Measurements from ENCODE around the gene QPRT.
A peak's percentile ranks its signal among the peaks of the same experiment; 100 is the strongest.
"Not testable (repeated sequence)": the region's sequence is repeated elsewhere in the genome, so short reads cannot be mapped to it uniquely, and the experiment has no call there.

Gene QPRT

GRCh38 chr16:29663807-29664090 lies 15.2 kb upstream of the QPRT start:
- no peak for TF ChIP-seq TAF1 (IDR thresholded peaks at IDR 0.05; ENCODE audit: borderline replicate concordance, low read depth, low read length)
- TF ChIP-seq POLR2AphosphoS5 (IDR thresholded peaks at IDR 0.05; ENCODE audit: low read depth, low read length) = no peak
- TF ChIP-seq POLR2A (IDR thresholded peaks at IDR 0.05; ENCODE audit: low read depth, low read length) = no peak
- FAIRE-seq (peak; percentile 38), DNase-seq (ENCODE audit: insufficient read length) (no peak)

- no peak for TF ChIP-seq TAF1 (IDR thresholded peaks at IDR 0.05; ENCODE audit: borderline replicate concordance, low read depth, low read length)
- TF ChIP-seq POLR2AphosphoS5 (IDR thresholded peaks at IDR 0.05; ENCODE audit: low read depth, low read length) = no peak
- TF ChIP-seq POLR2A (IDR thresholded peaks at IDR 0.05; ENCODE audit: low read depth, low read length) = no peak
- FAIRE-seq (no peak), DNase-seq (ENCODE audit: insufficient read length) (no peak)
Measured at GRCh38 chr16:29664091-29664921, 14.7 kb upstream of the QPRT start.

- DNase-seq (ENCODE audit: insufficient read length) (no peak), FAIRE-seq (no peak)
- no peak for TF ChIP-seq TAF1 (IDR thresholded peaks at IDR 0.05; ENCODE audit: borderline replicate concordance, low read depth, low read length)
- no peak for TF ChIP-seq POLR2A (IDR thresholded peaks at IDR 0.05; ENCODE audit: low read depth, low read length)
- TF ChIP-seq POLR2AphosphoS5 (IDR thresholded peaks at IDR 0.05; ENCODE audit: low read depth, low read length) = no peak
Measured at GRCh38 chr16:29665294-29666077, 13.5 kb upstream of the QPRT start.

- not testable (repeated sequence) for DNase-seq (ENCODE audit: insufficient read length); FAIRE-seq
Measured at GRCh38 chr16:29667322-29667610, 11.7 kb upstream of the QPRT start.

GRCh38 chr16:29667755-29668154 lies 11.2 kb upstream of the QPRT start:
- FAIRE-seq = peak; percentile 48

GRCh38 chr16:29668267-29668666 lies 10.7 kb upstream of the QPRT start:
- TF ChIP-seq POLR2AphosphoS5 (IDR thresholded peaks at IDR 0.05; ENCODE audit: low read depth, low read length) = no peak
- no peak for TF ChIP-seq TAF1 (IDR thresholded peaks at IDR 0.05; ENCODE audit: borderline replicate concordance, low read depth, low read length)
- no peak for TF ChIP-seq POLR2A (IDR thresholded peaks at IDR 0.05; ENCODE audit: low read depth, low read length)
- FAIRE-seq (no peak), DNase-seq (ENCODE audit: insufficient read length) (no peak)

More at GRCh38 chr16:29667755-29668154, 11.2 kb upstream of the QPRT start:
- no peak for DNase-seq (ENCODE audit: insufficient read length)
- TF ChIP-seq TAF1 (IDR thresholded peaks at IDR 0.05; ENCODE audit: borderline replicate concordance, low read depth, low read length) = no peak
- peak; percentile 26; the same call in 1 of the 2 replicates for TF ChIP-seq POLR2A (IDR thresholded peaks at IDR 0.05; ENCODE audit: low read depth, low read length)
- peak; percentile 78 for TF ChIP-seq POLR2AphosphoS5 (IDR thresholded peaks at IDR 0.05; ENCODE audit: low read depth, low read length)

- no peak for FAIRE-seq
- no peak for TF ChIP-seq TAF1 (IDR thresholded peaks at IDR 0.05; ENCODE audit: borderline replicate concordance, low read depth, low read length)
- TF ChIP-seq POLR2A (IDR thresholded peaks at IDR 0.05; ENCODE audit: low read depth, low read length) = no peak
- TF ChIP-seq POLR2AphosphoS5 (IDR thresholded peaks at IDR 0.05; ENCODE audit: low read depth, low read length) = no peak
- DNase-seq (ENCODE audit: insufficient read length) = no peak
Measured at GRCh38 chr16:29673501-29673900, 5.5 kb upstream of the QPRT start.

GRCh38 chr16:29674188-29674587 lies 4.8 kb upstream of the QPRT start:
- DNase-seq (ENCODE audit: insufficient read length) (no peak), FAIRE-seq (no peak)
- TF ChIP-seq TAF1 (IDR thresholded peaks at IDR 0.05; ENCODE audit: borderline replicate concordance, low read depth, low read length) (no peak), POLR2AphosphoS5 (IDR thresholded peaks at IDR 0.05; ENCODE audit: low read depth, low read length) (no peak), POLR2A (IDR thresholded peaks at IDR 0.05; ENCODE audit: low read depth, low read length) (no peak)

GRCh38 chr16:29675811-29676643 lies 3.0 kb upstream of the QPRT start:
- FAIRE-seq (no peak), DNase-seq (ENCODE audit: insufficient read length) (no peak)
- no peak for TF ChIP-seq POLR2A (IDR thresholded peaks at IDR 0.05; ENCODE audit: low read depth, low read length)
- TF ChIP-seq TAF1 (IDR thresholded peaks at IDR 0.05; ENCODE audit: borderline replicate concordance, low read depth, low read length) = no peak
- no peak for TF ChIP-seq POLR2AphosphoS5 (IDR thresholded peaks at IDR 0.05; ENCODE audit: low read depth, low read length)

GRCh38 chr16:29676989-29677785 lies 1.8 kb upstream of the QPRT start:
- TF ChIP-seq TAF1 (IDR thresholded peaks at IDR 0.05; ENCODE audit: borderline replicate concordance, low read depth, low read length) (no peak), POLR2A (IDR thresholded peaks at IDR 0.05; ENCODE audit: low read depth, low read length) (no peak), POLR2AphosphoS5 (IDR thresholded peaks at IDR 0.05; ENCODE audit: low read depth, low read length) (no peak)
- no peak for DNase-seq (ENCODE audit: insufficient read length)
- no peak for FAIRE-seq

- TF ChIP-seq POLR2AphosphoS5 (IDR thresholded peaks at IDR 0.05; ENCODE audit: low read depth, low read length) = no peak
- TF ChIP-seq POLR2A (IDR thresholded peaks at IDR 0.05; ENCODE audit: low read depth, low read length) = no peak
- TF ChIP-seq TAF1 (IDR thresholded peaks at IDR 0.05; ENCODE audit: borderline replicate concordance, low read depth, low read length) = no peak
- DNase-seq (ENCODE audit: insufficient read length) (no peak), FAIRE-seq (no peak)
Measured at GRCh38 chr16:29680180-29680598, 1.2 kb downstream of the QPRT start.
